K562 (cell line): Measurements from ENCODE around the gene LHX5. TPM values are rescaled to one million over a fixed set of nuclear protein-coding genes. Genes with fewer than 3 reads are reported as not detected.

Experiments
- ATAC-seq: fragments of 200-7000 bp; cut with Tn5 transposase; 3 replicates; pipeline ENCODE4 v1.9.1; 2020; ENCODE audit warnings: moderate library complexity
- BruUV-seq: library from RNA; stranded (reverse); fragments of 400-500 nt; replicated peaks from 2 replicates; lab custom pipeline; 2021; lab: Mats Ljungman, UMichigan
- CTCF ChIA-PET: fragments of 300-600 bp; formaldehyde crosslinking; extraction: SDS; loops from one replicate; lab custom pipeline; 2021; ENCODE audit warnings: low intra/inter-chr PET ratio; lab: Yijun Ruan, JAX
- POLR2A ChIA-PET: fragments of 300-600, 350-650 bp; sonication (Branson Sonifier 250); formaldehyde crosslinking; extraction: SDS; loops from one replicate; lab custom pipeline; 2021; ENCODE audit warnings: antibody characterized with exemption, inconsistent platforms; lab: Yijun Ruan, JAX
- DNase-seq, 4 experiments: peaks; one replicate each; pipeline versions ENCODE4 v3.0.0 to v3.0.0-alpha.2; 2011 to 2018; ENCODE audit warnings: low spot score in 3 of 4, mixed read lengths in 3 of 4; ENCODE audit errors: extremely low read depth in 1 of 4
- FAIRE-seq: peaks from 2 replicates; lab custom pipeline; 2011; peaks lifted over from hg19 to GRCh38; lab: Jason Lieb, UNC
- H2AFZ ChIP-seq: 2 replicates; pipeline ENCODE4 v1.6.0; 2011; ENCODE audit warnings: low read depth, low read length, control low read depth, inconsistent platforms
- H3K27ac ChIP-seq: fragments of 200-600 bp; 3 replicates; pipeline ENCODE4 v1.8.0; 2011; ENCODE audit warnings: low read depth, mild to moderate bottlenecking, control low read depth, inconsistent platforms, low read length, moderate library complexity, mixed read lengths; ENCODE audit errors: extremely low read depth
- H3K27me3 ChIP-seq, 2 experiments: fragments of 300-600 bp in 1 of 2; 2 replicates in 1 of 2; 3 replicates in 1 of 2; pipeline versions ENCODE4 v1.6.0 to v1.8.0; 2011; ENCODE audit warnings: inconsistent platforms in 2 of 2, low read length in 2 of 2, mild to moderate bottlenecking in 1 of 2, mixed read lengths in 1 of 2, moderate library complexity in 1 of 2; ENCODE audit not compliant: control insufficient read depth in 2 of 2, insufficient read depth in 2 of 2
- H3K36me3 ChIP-seq: fragments of 300-600 bp; 3 replicates; pipeline ENCODE4 v1.8.0; 2011; ENCODE audit warnings: mild to moderate bottlenecking, low read length, inconsistent platforms; ENCODE audit not compliant: control insufficient read depth, insufficient read depth
- H3K4me1 ChIP-seq, 2 experiments: fragments of 200-600 bp in 1 of 2; replicated peaks in 1 of 2; 2 replicates in 1 of 2; 3 replicates in 1 of 2; pipeline versions ENCODE4 v1.5.1 to v1.8.0; 2011; ENCODE audit warnings: inconsistent platforms in 2 of 2, low read length in 2 of 2, mild to moderate bottlenecking in 1 of 2, mixed read lengths in 1 of 2, moderate library complexity in 1 of 2; ENCODE audit not compliant: control insufficient read depth in 2 of 2, insufficient read depth in 2 of 2
- H3K4me2 ChIP-seq: 2 replicates; pipeline ENCODE4 v1.6.1; 2011; ENCODE audit warnings: low read length, control low read depth, inconsistent platforms, mixed read lengths; ENCODE audit not compliant: insufficient read depth
- H3K4me3 ChIP-seq: fragments of 200-600 bp; sonication (generic), shearing (Covaris generic); 2 replicates; pipeline ENCODE4 v1.5.1; 2016; ENCODE audit warnings: control low read depth, inconsistent platforms
- H3K79me2 ChIP-seq: fragments of 200-600 bp; 3 replicates; pipeline ENCODE4 v1.8.0; 2011; ENCODE audit warnings: low read length, inconsistent platforms; ENCODE audit not compliant: control insufficient read depth, insufficient read depth
- H3K9ac ChIP-seq, 2 experiments: 2 replicates each; pipeline versions ENCODE4 v1.6.0 to v1.6.1; 2011; ENCODE audit warnings: low read depth in 2 of 2, low read length in 2 of 2, control low read depth in 1 of 2, inconsistent platforms in 1 of 2, mild to moderate bottlenecking in 1 of 2, mixed read lengths in 1 of 2; ENCODE audit not compliant: insufficient read depth in 1 of 2
- H3K9me1 ChIP-seq: one replicate; pipeline ENCODE4 v1.6.0; 2011; ENCODE audit warnings: inconsistent platforms, mild to moderate bottlenecking, low read length, moderate library complexity; ENCODE audit not compliant: control insufficient read depth, insufficient read depth
- H3K9me3 ChIP-seq: replicated peaks from 2 replicates; pipeline ENCODE4 v1.5.1; 2011; ENCODE audit warnings: low read depth, low read length, inconsistent platforms; ENCODE audit not compliant: control insufficient read depth, insufficient read depth
- H4K20me1 ChIP-seq: replicated peaks from 2 replicates; pipeline ENCODE4 v1.6.1; 2011; ENCODE audit warnings: low read length, inconsistent platforms, mixed read lengths; ENCODE audit not compliant: control insufficient read depth, insufficient read depth
- GATAD2B ChIP-seq: fragments of 450-650 bp; IDR thresholded peaks from 2 replicates; pipeline ENCODE4 v1.6.1; 2017; ENCODE audit warnings: mild to moderate bottlenecking, borderline replicate concordance
- PML ChIP-seq: IDR thresholded peaks from 2 replicates; pipeline ENCODE4 v1.6.1; 2012; ENCODE audit warnings: low read length, inconsistent platforms
- POU5F1 ChIP-seq: fragments of 150-350 bp; IDR thresholded peaks from 2 replicates; pipeline ENCODE4 v1.6.1; 2014; ENCODE audit warnings: borderline replicate concordance, low read length, low read depth, mild to moderate bottlenecking; ENCODE audit not compliant: partially characterized antibody
- STAT5B ChIP-seq: fragments of 250-450 bp; sonication (Bioruptor Pico); IDR thresholded peaks from 2 replicates; pipeline ENCODE4 v1.8.0; 2021; ENCODE audit warnings: mild to moderate bottlenecking, inconsistent platforms
- TOE1 ChIP-seq, 2 experiments: fragments of 450-650 bp in 1 of 2; sonication (generic) in 1 of 2; formaldehyde crosslinking in 1 of 2; IDR thresholded peaks; 2 replicates each; pipeline versions ENCODE4 v1.7.1 to v1.8.0; 2016 to 2022; ENCODE audit warnings: borderline replicate concordance in 2 of 2, mild to moderate bottlenecking in 2 of 2, antibody characterized with exemption in 1 of 2, inconsistent platforms in 1 of 2, low read depth in 1 of 2, missing genetic modification reagents in 1 of 2, moderate library complexity in 1 of 2
- ZNF224 ChIP-seq: sonication (generic); formaldehyde crosslinking; IDR thresholded peaks from 2 replicates; pipeline ENCODE4 v1.8.0; 2022; ENCODE audit warnings: mild to moderate bottlenecking, missing genetic modification reagents
- ZNF444 ChIP-seq: fragments of 250-450 bp; sonication (Bioruptor Pico); IDR thresholded peaks from 2 replicates; pipeline ENCODE4 v1.4.0; 2020; ENCODE audit warnings: mild to moderate bottlenecking, moderate library complexity
- ZNF449 ChIP-seq: fragments of 250-450 bp; sonication (Bioruptor Pico); IDR thresholded peaks from 2 replicates; pipeline ENCODE4 v1.8.0; 2022; ENCODE audit warnings: moderate library complexity, mild to moderate bottlenecking, inconsistent platforms
- WGBS: fragments of 100-300 bp; shearing (Covaris generic); methylation state at CpG from one replicate; pipeline ENCODE4 v1.1.6; 2016; ENCODE audit warnings: low coverage, mixed read lengths; ENCODE audit not compliant: insufficient coverage; ENCODE audit errors: missing lambda C conversion rate; 5-methylcytosine and 5-hydroxymethylcytosine counted together
- in situ Hi-C: fragments of 300-500 bp; cut with MboI; formaldehyde crosslinking; loops from 4 replicates; pipeline ENCODE4 v1.15.0; 2018; ENCODE audit warnings: inconsistent platforms, mixed read lengths
- intact Hi-C: fragments of 100-400 bp; cut with micrococcal nuclease; formaldehyde crosslinking; loops from 2 replicates; pipeline ENCODE4 v1.14.2; 2022
- polyA plus RNA-seq, 8 experiments: library from polyadenylated mRNA; depleted of rRNA in 4 of 8; stranded (reverse) in 5 of 8; unstranded in 3 of 8; fragments of >200 nt; fragmentation: Nextera tagmentation in 2 of 8; fragmentation: Illumina TruSeq in 1 of 8; extraction: Ambion mirVana in 2 of 8; extraction: Trizol in 1 of 8; gene quantifications; 2 replicates each; pipeline versions ENCODE4 v1.2.1 to v1.2.3, GENCODE V29; 2011 to 2014; ENCODE audit warnings: inconsistent platforms in 1 of 8, missing spikeins in 1 of 8
- total RNA-seq, 7 experiments: library from RNA; depleted of rRNA in 6 of 7; stranded (reverse); fragments of >200 nt in 6 of 7; fragmentation: Illumina TruSeq in 2 of 7; extraction: Trizol in 2 of 7; gene quantifications; 2 replicates each; pipeline versions ENCODE4 v1.2.1 to v1.2.3, GENCODE V29; 2011 to 2021; ENCODE audit warnings: low replicate concordance in 1 of 7

Gene LHX5
- total and polyA plus RNA-seq, 9 of the 15 experiments (the other 6 are each of a cell fraction or from before 2014, with no cell fraction given), result 0.04 to 0.17 (median 0.05) TPM; not detected in 6

GRCh38 chr12:113436586-113436985, 35.1 kb downstream of the LHX5 start:
- WGBS, result 0% methylated on average over 6 of the region's 6 CpGs
- DNase-seq (no peak), FAIRE-seq (no peak), ATAC-seq (no peak; the same call in 2 of the 3 replicates)
- ChIA-PET POLR2A (interaction anchor here (0.5 kb wide), 1 partner anchor 98 kb away, joined by 3 read pairs; no protein-coding TSS in a partner anchor), CTCF (no interaction called here)
- H3K4me3 ChIP-seq, result no peak overlapping the region
- peaks cover 5 to 8% of the 10 kb centered on the region in 2 experiments; a peak in 3 of 5 replicates for H3K4me1 ChIP-seq
- peaks cover 6 to 25% of the 10 kb centered on the region in 2 experiments; a peak in 3 of 5 replicates for H3K27me3 ChIP-seq
- H3K27ac ChIP-seq, result no peak overlapping the region
- no peaks in the 10 kb centered on the region for H4K20me1 ChIP-seq
- intact Hi-C loops, result no loop called here
- H3K9ac ChIP-seq, result no peak overlapping the region
- no peaks in the 10 kb centered on the region for H3K79me2 ChIP-seq
- in situ Hi-C loops, result no loop called here
- H3K9me1 ChIP-seq, result no peaks in the 10 kb centered on the region
- no peak overlapping the region for H3K4me2 ChIP-seq
- no TSS peak for BruUV-seq
- no peaks in the 10 kb centered on the region for H3K9me3 ChIP-seq
- TF ChIP-seq ZNF449 (no peak), PML (no peak), POU5F1 (no peak), TOE1 (IDR thresholded peaks at IDR 0.05; ENCODE audit: borderline replicate concordance) (no peak), TOE1 (CRISPR knock-in tag; IDR thresholded peaks at IDR 0.05; ENCODE audit: borderline replicate concordance, low read depth) (no peak), GATAD2B (no peak), ZNF444 (CRISPR knock-in tag) (no peak), STAT5B (CRISPR knock-in tag) (no peak), ZNF224 (CRISPR knock-in tag) (no peak)
- H3K36me3 ChIP-seq, result no peaks in the 10 kb centered on the region
- H2AFZ ChIP-seq, result no peak overlapping the region
